ENCODE results near the gene PAPSS1. TPM values are rescaled to one million over a fixed set of nuclear protein-coding genes. Genes with fewer than 3 reads are reported as not detected.

PAPSS1 gene
- total RNA-seq, 6 experiments from 2014 or later, result 3.7 to 7.6 (median 6.8) TPM

DNA sequence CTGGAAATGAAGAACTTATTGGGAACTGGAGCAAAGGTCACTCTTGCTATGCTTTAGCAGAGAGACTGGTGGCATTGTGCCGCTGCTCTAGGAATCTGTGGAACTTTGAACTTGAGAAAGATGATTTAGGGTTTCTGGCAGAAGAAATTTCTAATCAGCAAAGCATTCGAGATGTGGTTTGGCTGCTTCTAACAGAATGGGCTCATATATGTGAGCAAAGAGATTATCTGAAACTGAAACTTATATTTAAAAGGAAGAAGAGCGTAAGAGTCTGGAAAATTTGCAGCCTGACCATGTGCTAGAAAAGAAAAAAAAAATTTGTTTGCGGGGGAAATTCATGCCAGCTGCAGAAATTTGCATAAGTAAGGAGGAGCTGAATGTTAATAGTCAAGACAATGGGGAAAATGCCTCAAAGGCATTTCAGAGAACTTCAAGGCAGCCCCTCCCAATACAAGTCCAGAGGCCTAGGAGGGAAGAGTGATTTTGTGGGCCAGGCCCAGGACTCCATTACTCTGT is 35.9 kb upstream of the PAPSS1 start:
- Histone ChIP-seq H3K4me1 (peaks cover 0 to 11% (median 0%) of the 10 kb centered on the region in 4 donors), H3K27ac (no peak overlapping the region), H3K4me3 (no peak overlapping the region), H3K36me3 (no peaks in the 10 kb centered on the region), H3K9me3 (no peaks in the 10 kb centered on the region), H3K27me3 (no peaks in the 10 kb centered on the region)
- no peak for ATAC-seq
- intact Hi-C loops (cut with DNase I), result loop anchor here in 1 of 2 donors (10.0 kb wide), 1 partner anchor 149 kb away; no protein-coding TSS in a partner anchor
- WGBS (ENCODE audit: insufficient coverage, low coverage, low lambda C conversion rate, missing lambda C conversion rate), result 44% methylated on average over 4 of the region's 4 CpGs
- TF ChIP-seq, protein P1, sequence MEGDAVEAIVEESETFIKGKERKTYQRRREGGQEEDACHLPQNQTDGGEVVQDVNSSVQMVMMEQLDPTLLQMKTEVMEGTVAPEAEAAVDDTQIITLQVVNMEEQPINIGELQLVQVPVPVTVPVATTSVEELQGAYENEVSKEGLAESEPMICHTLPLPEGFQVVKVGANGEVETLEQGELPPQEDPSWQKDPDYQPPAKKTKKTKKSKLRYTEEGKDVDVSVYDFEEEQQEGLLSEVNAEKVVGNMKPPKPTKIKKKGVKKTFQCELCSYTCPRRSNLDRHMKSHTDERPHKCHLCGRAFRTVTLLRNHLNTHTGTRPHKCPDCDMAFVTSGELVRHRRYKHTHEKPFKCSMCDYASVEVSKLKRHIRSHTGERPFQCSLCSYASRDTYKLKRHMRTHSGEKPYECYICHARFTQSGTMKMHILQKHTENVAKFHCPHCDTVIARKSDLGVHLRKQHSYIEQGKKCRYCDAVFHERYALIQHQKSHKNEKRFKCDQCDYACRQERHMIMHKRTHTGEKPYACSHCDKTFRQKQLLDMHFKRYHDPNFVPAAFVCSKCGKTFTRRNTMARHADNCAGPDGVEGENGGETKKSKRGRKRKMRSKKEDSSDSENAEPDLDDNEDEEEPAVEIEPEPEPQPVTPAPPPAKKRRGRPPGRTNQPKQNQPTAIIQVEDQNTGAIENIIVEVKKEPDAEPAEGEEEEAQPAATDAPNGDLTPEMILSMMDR (IDR thresholded peaks at IDR 0.05), result no peak
- TF ChIP-seq POLR2A (IDR thresholded peaks at IDR 0.05), result no peak
- DNase-seq, result no peak

DNA sequence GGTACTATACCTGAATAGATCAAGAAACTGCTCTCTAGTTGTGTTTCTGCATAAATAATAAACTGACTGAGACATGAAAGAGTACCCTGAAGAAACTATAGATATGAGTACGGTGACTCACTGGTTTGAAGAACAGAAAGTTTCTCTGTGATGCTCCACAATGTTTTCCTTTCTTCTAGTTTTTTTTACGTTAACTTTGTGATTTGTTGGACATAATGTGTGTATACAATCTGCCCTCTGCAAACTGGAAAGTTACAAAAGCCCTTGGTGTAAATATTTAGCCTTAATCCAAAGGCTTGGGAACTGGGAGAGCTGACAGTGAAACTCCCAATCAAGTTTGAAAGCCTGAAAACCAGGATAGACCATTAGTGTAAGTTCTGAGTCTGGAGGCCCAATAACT is 31.6 kb upstream of the PAPSS1 start:
- TF ChIP-seq, protein P1 (IDR thresholded peaks at IDR 0.05), result no peak
- TF ChIP-seq POLR2A (IDR thresholded peaks at IDR 0.05), result no peak
- no peak for DNase-seq
- intact Hi-C loops (cut with DNase I), result loop anchor here in 1 of 2 donors (10.0 kb wide), 1 partner anchor 153 kb away; no protein-coding TSS in a partner anchor
- H3K27me3 ChIP-seq, result no peaks in the 10 kb centered on the region
- H3K27ac ChIP-seq, result no peak overlapping the region
- peaks cover 0 to 8% (median 0%) of the 10 kb centered on the region in 4 donors for H3K4me1 ChIP-seq
- ATAC-seq, result no peak
- H3K9me3 ChIP-seq, result no peaks in the 10 kb centered on the region
- H3K4me3 ChIP-seq, result no peak overlapping the region
- H3K36me3 ChIP-seq, result no peaks in the 10 kb centered on the region
- 68% methylated on average over 2 of the region's 2 CpGs for WGBS (ENCODE audit: insufficient coverage, low coverage, low lambda C conversion rate, missing lambda C conversion rate)

DNA sequence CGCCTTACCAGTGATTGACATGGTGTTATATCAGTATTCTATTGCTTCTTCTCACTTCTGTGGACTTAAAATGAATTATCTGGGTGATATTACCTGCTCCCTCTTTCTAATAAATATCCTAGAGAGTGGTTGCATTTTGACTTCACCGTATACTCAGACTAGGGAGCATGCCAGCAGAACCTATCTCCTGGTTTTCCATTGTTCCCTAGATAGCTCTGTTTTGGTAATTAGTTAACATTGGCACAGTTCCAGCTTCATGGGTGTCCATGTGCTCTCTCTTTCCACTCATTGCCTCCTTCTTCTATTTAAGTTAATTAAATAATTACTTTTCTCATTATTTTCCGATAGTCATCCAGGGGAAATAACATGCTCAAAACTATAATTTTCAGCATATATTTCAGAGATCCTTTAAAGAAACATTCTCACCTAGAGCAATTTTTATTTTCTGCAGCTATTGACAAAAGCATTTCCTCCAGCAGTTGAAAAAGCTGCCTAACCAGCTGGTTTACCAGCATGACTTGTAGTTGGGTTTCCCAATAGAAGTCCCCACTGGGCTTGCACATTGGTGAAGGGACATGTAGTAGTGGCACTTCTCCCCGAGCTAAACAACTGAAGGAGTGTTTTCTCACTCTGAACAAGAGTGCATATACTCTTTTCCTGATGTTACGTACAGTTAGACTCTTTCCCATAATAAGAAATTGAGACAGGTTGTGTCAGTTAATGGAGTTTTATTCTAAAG is 27.9 kb upstream of the PAPSS1 start:
- DNase-seq (no peak), ATAC-seq (no peak)
- TF ChIP-seq POLR2A (IDR thresholded peaks at IDR 0.05), result no peak
- TF ChIP-seq, protein P1 (IDR thresholded peaks at IDR 0.05), result no peak
- H3K9me3 ChIP-seq, result no peaks in the 10 kb centered on the region
- H3K27ac ChIP-seq, result no peak overlapping the region
- no peaks in the 10 kb centered on the region for H3K36me3 ChIP-seq
- no peaks in the 10 kb centered on the region for H3K27me3 ChIP-seq
- intact Hi-C loops (cut with DNase I), result no loop called here
- H3K4me3 ChIP-seq, result no peak overlapping the region
- H3K4me1 ChIP-seq, result no peaks in the 10 kb centered on the region
- WGBS (ENCODE audit: insufficient coverage, low coverage, low lambda C conversion rate, missing lambda C conversion rate), result 75% methylated on average over 5 of the region's 5 CpGs

DNA sequence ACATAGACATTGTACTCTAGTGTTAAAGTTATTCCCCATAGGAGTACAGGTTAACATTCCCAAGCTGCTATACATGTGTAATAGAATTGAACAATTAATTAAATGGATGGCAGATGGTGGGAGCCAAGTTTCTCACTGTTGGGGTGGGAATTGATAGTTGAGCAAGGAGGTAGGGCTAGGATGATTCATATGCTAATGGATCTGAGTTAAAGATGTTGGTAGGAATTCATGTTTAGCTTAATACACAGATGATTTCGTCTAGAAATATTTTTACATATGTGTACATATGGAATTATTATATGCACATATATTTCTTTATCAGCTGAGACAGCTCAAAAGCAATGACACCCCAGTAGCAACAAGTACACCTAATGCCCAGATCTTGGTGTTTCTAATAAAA is 26.1 kb upstream of the PAPSS1 start:
- no peaks in the 10 kb centered on the region for H3K4me1 ChIP-seq
- intact Hi-C loops (cut with DNase I), result no loop called here
- H3K4me3 ChIP-seq, result no peak overlapping the region
- H3K27ac ChIP-seq, result no peak overlapping the region
- WGBS (ENCODE audit: insufficient coverage, low coverage, low lambda C conversion rate, missing lambda C conversion rate), result 53% methylated on average over 1 of the region's 1 CpG
- H3K9me3 ChIP-seq, result no peaks in the 10 kb centered on the region
- DNase-seq (no peak), ATAC-seq (no peak)
- no peaks in the 10 kb centered on the region for H3K36me3 ChIP-seq
- no peaks in the 10 kb centered on the region for H3K27me3 ChIP-seq
- TF ChIP-seq, protein P1 (IDR thresholded peaks at IDR 0.05), result no peak
- no peak for TF ChIP-seq POLR2A (IDR thresholded peaks at IDR 0.05)

Data from right lobe of liver (tissue), 6 donors.